ENCODE results near the gene SUSD3. TPM values are rescaled to one million over a fixed set of nuclear protein-coding genes. Genes with fewer than 3 reads are reported as not detected.

Gene SUSD3
- total and polyA plus RNA-seq, 11 donors, result 0.29 to 5.2 (median 0.53) TPM; not detected in 3

DNA sequence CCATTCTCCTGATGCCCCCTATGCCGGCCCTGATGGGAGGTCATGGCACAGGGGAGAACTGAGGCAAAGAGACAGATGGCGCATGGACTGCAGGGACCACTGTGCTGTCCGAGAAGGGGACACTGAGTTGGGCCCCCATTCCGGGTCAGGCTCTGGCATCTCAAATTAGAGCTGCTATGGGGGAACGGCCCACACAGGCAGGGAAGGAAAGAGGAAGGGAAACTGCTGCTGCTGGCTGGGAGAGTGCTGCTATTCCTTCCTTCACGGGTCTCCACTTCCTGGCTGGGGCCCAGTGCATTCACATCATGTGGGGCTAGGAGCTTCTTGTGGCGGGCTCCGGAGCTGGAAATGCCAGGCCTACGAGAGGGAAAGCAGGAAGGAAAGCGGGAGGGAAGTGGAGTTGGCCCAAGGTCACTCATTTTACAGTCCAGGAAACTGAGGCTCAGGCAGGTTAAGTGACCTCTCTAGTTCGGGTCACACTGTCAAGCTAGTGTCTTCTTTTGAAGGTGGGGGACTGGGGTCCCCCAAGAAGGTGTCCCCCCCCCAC lies 36.2 kb downstream of the SUSD3 start:
- Histone ChIP-seq H3K4me1 (peaks cover 15 to 62% (median 52%) of the 10 kb centered on the region in 12 donors), H3K27ac (peak overlapping the region; percentile 80 to 98 (median 96)), H3K9me3 (peaks cover 0 to 14% (median 0%) of the 10 kb centered on the region in 12 donors), H3K36me3 (no peaks in the 10 kb centered on the region), H3K27me3 (no peaks in the 10 kb centered on the region), H3K4me3 (peak overlapping the region in 11 of 12 donors; percentile 34 to 85 (median 62))
- ATAC-seq, result no peak
- WGBS, 4 donors, result 42 to 49% (median 44%) methylated on average over 9 to 11 of the region's 11 CpGs
- peak; percentile 67 to 86 (median 70) for DNase-seq
- TF ChIP-seq POLR2A (IDR thresholded peaks at IDR 0.05), result no peak
- intact Hi-C loops (cut with DNase I), result loop anchor here in 5 of 10 donors (5.0 to 10.0 kb wide), 6 partner anchors 37 to 470 kb away; partner anchors contain the start of genes FAM120A (in 2 of the 5), FAM120AOS (in 2 of the 5), NINJ1 (in 2 of the 5) and SUSD3 (in 1 of the 5)

- intact Hi-C loops (cut with DNase I), result loop anchor here in 5 of 10 donors (5.0 to 10.0 kb wide), 5 partner anchors 37 to 469 kb away; partner anchors contain the start of genes FAM120A (in 2 of the 5), FAM120AOS (in 2 of the 5) and NINJ1 (in 2 of the 5)
- H3K36me3 ChIP-seq, result no peaks in the 10 kb centered on the region
- peaks cover 15 to 67% (median 54%) of the 10 kb centered on the region in 12 donors for H3K4me1 ChIP-seq
- no peaks in the 10 kb centered on the region for H3K27me3 ChIP-seq
- peak overlapping the region; percentile 80 to 98 (median 96) for H3K27ac ChIP-seq
- TF ChIP-seq POLR2A (IDR thresholded peaks at IDR 0.05), result peak in 1 of 2 donors; percentile 86
- TF ChIP-seq, protein P1, sequence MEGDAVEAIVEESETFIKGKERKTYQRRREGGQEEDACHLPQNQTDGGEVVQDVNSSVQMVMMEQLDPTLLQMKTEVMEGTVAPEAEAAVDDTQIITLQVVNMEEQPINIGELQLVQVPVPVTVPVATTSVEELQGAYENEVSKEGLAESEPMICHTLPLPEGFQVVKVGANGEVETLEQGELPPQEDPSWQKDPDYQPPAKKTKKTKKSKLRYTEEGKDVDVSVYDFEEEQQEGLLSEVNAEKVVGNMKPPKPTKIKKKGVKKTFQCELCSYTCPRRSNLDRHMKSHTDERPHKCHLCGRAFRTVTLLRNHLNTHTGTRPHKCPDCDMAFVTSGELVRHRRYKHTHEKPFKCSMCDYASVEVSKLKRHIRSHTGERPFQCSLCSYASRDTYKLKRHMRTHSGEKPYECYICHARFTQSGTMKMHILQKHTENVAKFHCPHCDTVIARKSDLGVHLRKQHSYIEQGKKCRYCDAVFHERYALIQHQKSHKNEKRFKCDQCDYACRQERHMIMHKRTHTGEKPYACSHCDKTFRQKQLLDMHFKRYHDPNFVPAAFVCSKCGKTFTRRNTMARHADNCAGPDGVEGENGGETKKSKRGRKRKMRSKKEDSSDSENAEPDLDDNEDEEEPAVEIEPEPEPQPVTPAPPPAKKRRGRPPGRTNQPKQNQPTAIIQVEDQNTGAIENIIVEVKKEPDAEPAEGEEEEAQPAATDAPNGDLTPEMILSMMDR (IDR thresholded peaks at IDR 0.05), result no peak
- ATAC-seq, result peak; percentile 85 to 93 (median 90)
- H3K9me3 ChIP-seq, result peaks cover 0 to 14% (median 0%) of the 10 kb centered on the region in 12 donors
- 5 to 16% (median 10%) methylated on average over 26 to 95 of the region's 95 CpGs for WGBS, 4 donors
- peak; percentile 100 for DNase-seq
- H3K4me3 ChIP-seq, result peak overlapping the region; percentile 51 to 100 (median 94)
These were observed 37.0 kb downstream of the SUSD3 start for GRCh38 chr9:93095205-93096130.

DNA sequence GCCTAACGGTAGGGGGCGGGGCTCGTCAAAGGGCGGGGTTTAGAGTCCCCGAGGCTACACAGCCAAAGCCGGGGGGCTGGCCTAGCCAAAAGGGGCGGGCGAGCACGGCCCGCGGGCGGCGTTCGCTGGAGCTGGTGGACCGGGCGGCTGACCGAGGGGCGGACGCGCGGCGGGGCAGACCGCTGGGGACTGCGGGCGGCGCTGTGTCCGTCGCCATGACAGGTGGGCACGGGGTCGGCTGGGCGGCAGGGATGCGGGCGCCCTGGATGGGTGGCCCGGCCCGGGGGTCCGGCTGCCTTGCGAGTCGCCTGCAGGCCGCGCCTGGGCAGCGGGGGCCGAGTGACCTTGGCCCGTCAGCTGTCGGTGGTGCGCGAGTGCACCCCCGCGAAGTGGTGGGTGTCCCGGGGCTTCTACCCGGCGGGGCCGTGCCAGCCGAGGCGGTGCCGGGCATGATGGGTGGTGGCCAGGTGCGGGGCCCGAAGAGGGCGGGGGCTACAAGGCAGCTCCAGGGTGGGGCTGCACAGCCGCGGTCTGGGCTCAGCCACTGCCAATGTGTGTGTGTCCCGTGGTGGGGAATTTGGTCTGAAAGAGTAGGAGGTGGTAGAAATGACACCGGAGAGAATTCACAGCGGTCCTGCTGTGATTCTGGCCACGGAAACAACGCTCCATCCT lies 37.8 kb downstream of the SUSD3 start, which contains the start of gene CARD19:
CARD19 (plus strand) TSS at position 87 of the 672 bp plus-strand sequence; CDS start at position 216, 129 bp downstream.
- intact Hi-C loops (cut with DNase I), result loop anchor here in 5 of 10 donors (5.0 to 10.0 kb wide), 5 partner anchors 36 to 469 kb away; partner anchors contain the start of genes FAM120A (in 2 of the 5), FAM120AOS (in 2 of the 5) and NINJ1 (in 2 of the 5)
- peak within 1 kb of the TSS; percentile 80 to 98 (median 96) for H3K27ac ChIP-seq
- WGBS, 4 donors, result 1% methylated on average over 17 to 65 of the region's 65 CpGs
- peak; percentile 94 to 99 for TF ChIP-seq POLR2A (IDR thresholded peaks at IDR 0.05)
- TF ChIP-seq, protein P1 (IDR thresholded peaks at IDR 0.05), result peak in 2 of 12 donors; percentile 5 to 23
- ATAC-seq (peak in 2 of 4 donors; percentile 8 to 10), DNase-seq (peak in 4 of 5 donors; percentile 55 to 73 (median 63))
- peaks cover 15 to 67% (median 54%) of the 10 kb centered on the region in 12 donors for H3K4me1 ChIP-seq
- H3K9me3 ChIP-seq, result peaks cover 0 to 10% (median 0%) of the 10 kb centered on the region in 12 donors
- H3K27me3 ChIP-seq, result no peaks in the 10 kb centered on the region
- no peaks in the 10 kb centered on the region for H3K36me3 ChIP-seq
- H3K4me3 ChIP-seq, result peak within 1 kb of the TSS; percentile 51 to 100 (median 94)
